ENCODE results near the gene HEATR9. TPM values are rescaled to one million over a fixed set of nuclear protein-coding genes. Genes with fewer than 3 reads are reported as not detected.

Gene HEATR9
- not detected for polyA plus RNA-seq (2013, experiment 1 of 2)
- polyA plus RNA-seq (2013, experiment 2 of 2), result not detected

DNA sequence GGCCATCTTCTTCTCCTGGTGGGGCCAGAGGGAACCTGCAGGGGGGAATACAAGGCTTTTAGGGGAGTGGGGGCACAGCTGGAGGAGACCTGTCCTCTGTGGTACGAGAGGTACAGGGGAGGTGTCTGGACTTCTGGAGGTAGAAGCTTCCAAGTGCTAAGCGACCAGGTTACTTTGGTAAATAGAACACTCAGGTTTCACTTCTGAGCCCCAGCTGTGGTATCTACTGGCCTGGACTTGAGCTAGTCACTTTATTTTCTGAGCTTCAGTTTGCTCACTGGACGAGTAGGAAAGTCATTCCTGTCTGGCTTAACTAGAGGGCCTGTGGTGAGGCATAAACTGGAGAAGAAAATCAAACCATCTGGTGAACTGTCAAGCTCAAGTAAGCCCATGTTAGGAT lies at the start of gene HEATR9:
Gene HEATR9, minus strand, starts transcription at position 155 of the 400 bp plus-strand sequence. Its CDS starts 149 bp downstream, at position 6.
- Histone ChIP-seq H3K36me3 (ENCODE audit: control insufficient read depth in 1 of 2, insufficient read depth in 2 of 2, low read depth in 1 of 2, low read length in 2 of 2) (peaks cover 0 to 7% of the 10 kb centered on the region in 2 experiments), H2BK120ac (ENCODE audit: low read depth, low read length) (no peak within 1 kb of the TSS), H4K8ac (ENCODE audit: low read length) (no peak within 1 kb of the TSS), H3K4me1 (ENCODE audit: control insufficient read depth, insufficient read depth, low read depth, low read length) (no peaks in the 10 kb centered on the region), H3K14ac (ENCODE audit: low read length in 2 of 2) (no peak within 1 kb of the TSS), H3K4me2 (ENCODE audit: low read length, poor library complexity, severe bottlenecking) (no peak within 1 kb of the TSS), H2AK5ac (ENCODE audit: low read length, severe bottlenecking) (no peak within 1 kb of the TSS), H2AFZ (ENCODE audit: low read depth, low read length) (no peak within 1 kb of the TSS), H3K9ac (ENCODE audit: low read length) (no peak within 1 kb of the TSS), H3K27me3 (ENCODE audit: control insufficient read depth in 1 of 2, insufficient read depth in 1 of 2, low read length in 2 of 2) (no peaks in the 10 kb centered on the region), H2BK12ac (ENCODE audit: low read length in 2 of 2) (no peak within 1 kb of the TSS), H3K4ac (ENCODE audit: low read depth in 1 of 2, low read length in 2 of 2) (no peak within 1 kb of the TSS), H3K9me3 (ENCODE audit: control insufficient read depth, low read length) (no peaks in the 10 kb centered on the region), H2BK15ac (ENCODE audit: low read depth, poor library complexity, severe bottlenecking) (no peak within 1 kb of the TSS), H3K79me1 (replicated peaks; ENCODE audit: low read length, poor library complexity, severe bottlenecking) (no peaks in the 10 kb centered on the region), H3K18ac (ENCODE audit: low read depth in 1 of 2, low read length in 2 of 2) (no peak within 1 kb of the TSS), H3K27ac (ENCODE audit: low read length, poor library complexity, severe bottlenecking) (no peak within 1 kb of the TSS), H4K91ac (ENCODE audit: low read length) (no peak within 1 kb of the TSS), H2BK5ac (ENCODE audit: low read depth, low read length, poor library complexity, severe bottlenecking) (no peak within 1 kb of the TSS), H3K4me3 (ENCODE audit: insufficient read depth in 1 of 2, low read depth in 1 of 2, low read length in 2 of 2) (no peak within 1 kb of the TSS), H3K23ac (ENCODE audit: low read length in 2 of 2) (no peak within 1 kb of the TSS)
- DNase-seq, result no peak
- 82% methylated on average over 3 of the region's 3 CpGs for WGBS

GRCh38 chr17:35917519-35918213 lies 49.0 kb upstream of the HEATR9 start:
- H2BK5ac ChIP-seq (ENCODE audit: low read depth, low read length, poor library complexity, severe bottlenecking), result no peak overlapping the region
- H3K4me2 ChIP-seq (ENCODE audit: low read length, poor library complexity, severe bottlenecking), result no peak overlapping the region
- no peak overlapping the region for H2BK12ac ChIP-seq (ENCODE audit: low read length in 2 of 2)
- no peaks in the 10 kb centered on the region for H3K4me1 ChIP-seq (ENCODE audit: control insufficient read depth, insufficient read depth, low read depth, low read length)
- no peak overlapping the region for H2AFZ ChIP-seq (ENCODE audit: low read depth, low read length)
- H2BK15ac ChIP-seq (ENCODE audit: low read depth, poor library complexity, severe bottlenecking), result no peak overlapping the region
- no peaks in the 10 kb centered on the region for H3K36me3 ChIP-seq (ENCODE audit: control insufficient read depth in 1 of 2, insufficient read depth in 2 of 2, low read depth in 1 of 2, low read length in 2 of 2)
- no peak overlapping the region for H3K14ac ChIP-seq (ENCODE audit: low read length in 2 of 2)
- no peak for DNase-seq
- peaks cover 0 to 10% of the 10 kb centered on the region in 2 experiments for H3K27me3 ChIP-seq (ENCODE audit: control insufficient read depth in 1 of 2, insufficient read depth in 1 of 2, low read length in 2 of 2)
- WGBS, result 95% methylated on average over 29 of the region's 29 CpGs
- H3K23ac ChIP-seq (ENCODE audit: low read length in 2 of 2), result no peak overlapping the region
- H3K18ac ChIP-seq (ENCODE audit: low read depth in 1 of 2, low read length in 2 of 2), result no peak overlapping the region
- H3K9ac ChIP-seq (ENCODE audit: low read length), result no peak overlapping the region
- no peak overlapping the region for H3K4me3 ChIP-seq (ENCODE audit: insufficient read depth in 1 of 2, low read depth in 1 of 2, low read length in 2 of 2)
- no peaks in the 10 kb centered on the region for H3K9me3 ChIP-seq (ENCODE audit: control insufficient read depth, low read length)
- no peak overlapping the region for H4K91ac ChIP-seq (ENCODE audit: low read length)
- no peak overlapping the region for H2AK5ac ChIP-seq (ENCODE audit: low read length, severe bottlenecking)
- no peak overlapping the region for H2BK120ac ChIP-seq (ENCODE audit: low read depth, low read length)
- H4K8ac ChIP-seq (ENCODE audit: low read length), result no peak overlapping the region
- H3K79me1 ChIP-seq (replicated peaks; ENCODE audit: low read length, poor library complexity, severe bottlenecking), result no peaks in the 10 kb centered on the region
- H3K4ac ChIP-seq (ENCODE audit: low read depth in 1 of 2, low read length in 2 of 2), result no peak overlapping the region
- H3K27ac ChIP-seq (ENCODE audit: low read length, poor library complexity, severe bottlenecking), result no peak overlapping the region

- Histone ChIP-seq H2BK5ac (ENCODE audit: low read depth, low read length, poor library complexity, severe bottlenecking) (no peak overlapping the region), H2AFZ (ENCODE audit: low read depth, low read length) (no peak overlapping the region), H3K36me3 (ENCODE audit: control insufficient read depth in 1 of 2, insufficient read depth in 2 of 2, low read depth in 1 of 2, low read length in 2 of 2) (no peaks in the 10 kb centered on the region), H3K4me2 (ENCODE audit: low read length, poor library complexity, severe bottlenecking) (no peak overlapping the region), H3K14ac (ENCODE audit: low read length in 2 of 2) (no peak overlapping the region), H3K4ac (ENCODE audit: low read depth in 1 of 2, low read length in 2 of 2) (no peak overlapping the region), H3K4me3 (ENCODE audit: insufficient read depth in 1 of 2, low read depth in 1 of 2, low read length in 2 of 2) (no peak overlapping the region), H3K4me1 (ENCODE audit: control insufficient read depth, insufficient read depth, low read depth, low read length) (no peaks in the 10 kb centered on the region), H3K27me3 (ENCODE audit: control insufficient read depth in 1 of 2, insufficient read depth in 1 of 2, low read length in 2 of 2) (peaks cover 0 to 13% of the 10 kb centered on the region in 2 experiments), H3K79me1 (replicated peaks; ENCODE audit: low read length, poor library complexity, severe bottlenecking) (no peaks in the 10 kb centered on the region), H3K18ac (ENCODE audit: low read depth in 1 of 2, low read length in 2 of 2) (no peak overlapping the region), H4K91ac (ENCODE audit: low read length) (no peak overlapping the region), H3K9me3 (ENCODE audit: control insufficient read depth, low read length) (no peaks in the 10 kb centered on the region), H3K9ac (ENCODE audit: low read length) (no peak overlapping the region), H4K8ac (ENCODE audit: low read length) (no peak overlapping the region), H2BK120ac (ENCODE audit: low read depth, low read length) (no peak overlapping the region), H2AK5ac (ENCODE audit: low read length, severe bottlenecking) (no peak overlapping the region), H2BK15ac (ENCODE audit: low read depth, poor library complexity, severe bottlenecking) (no peak overlapping the region), H3K27ac (ENCODE audit: low read length, poor library complexity, severe bottlenecking) (no peak overlapping the region), H2BK12ac (ENCODE audit: low read length in 2 of 2) (no peak overlapping the region), H3K23ac (ENCODE audit: low read length in 2 of 2) (no peak overlapping the region)
- 71% methylated on average over 3 of the region's 3 CpGs for WGBS
- no peak for DNase-seq
These were observed 46.7 kb upstream of the HEATR9 start for GRCh38 chr17:35915153-35915964.

DNA sequence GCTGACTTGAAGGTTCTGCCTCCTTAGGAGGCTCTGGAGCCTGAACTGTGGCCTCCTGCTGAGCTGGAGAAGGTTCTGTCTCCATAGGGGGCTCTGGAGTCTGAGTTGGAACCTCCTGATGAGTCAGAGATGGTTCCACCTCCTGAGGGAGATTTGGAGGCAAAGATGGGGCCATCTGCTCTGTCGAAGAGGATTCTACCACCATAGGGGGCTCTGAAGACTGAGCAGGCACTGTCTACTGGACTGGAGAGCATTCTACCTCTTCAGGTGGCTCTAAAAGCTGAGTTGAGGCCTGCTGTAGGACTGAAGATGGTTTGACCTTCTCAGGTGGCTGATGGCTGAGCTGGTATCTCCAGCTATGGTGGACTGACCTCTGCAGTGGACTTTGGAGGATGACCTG lies 45.7 kb upstream of the HEATR9 start:
- Histone ChIP-seq H2BK15ac (ENCODE audit: low read depth, poor library complexity, severe bottlenecking) (no peak overlapping the region), H2BK12ac (ENCODE audit: low read length in 2 of 2) (no peak overlapping the region), H4K91ac (ENCODE audit: low read length) (no peak overlapping the region), H4K8ac (ENCODE audit: low read length) (no peak overlapping the region), H3K4ac (ENCODE audit: low read depth in 1 of 2, low read length in 2 of 2) (no peak overlapping the region), H2AK5ac (ENCODE audit: low read length, severe bottlenecking) (no peak overlapping the region), H3K4me1 (ENCODE audit: control insufficient read depth, insufficient read depth, low read depth, low read length) (no peaks in the 10 kb centered on the region), H2BK120ac (ENCODE audit: low read depth, low read length) (no peak overlapping the region), H3K27me3 (ENCODE audit: control insufficient read depth in 1 of 2, insufficient read depth in 1 of 2, low read length in 2 of 2) (peaks cover 3 to 22% of the 10 kb centered on the region in 2 experiments), H2AFZ (ENCODE audit: low read depth, low read length) (no peak overlapping the region), H3K18ac (ENCODE audit: low read depth in 1 of 2, low read length in 2 of 2) (no peak overlapping the region), H3K9ac (ENCODE audit: low read length) (no peak overlapping the region), H3K36me3 (ENCODE audit: control insufficient read depth in 1 of 2, insufficient read depth in 2 of 2, low read depth in 1 of 2, low read length in 2 of 2) (no peaks in the 10 kb centered on the region), H3K23ac (ENCODE audit: low read length in 2 of 2) (no peak overlapping the region), H2BK5ac (ENCODE audit: low read depth, low read length, poor library complexity, severe bottlenecking) (no peak overlapping the region), H3K4me2 (ENCODE audit: low read length, poor library complexity, severe bottlenecking) (no peak overlapping the region), H3K14ac (ENCODE audit: low read length in 2 of 2) (no peak overlapping the region), H3K4me3 (ENCODE audit: insufficient read depth in 1 of 2, low read depth in 1 of 2, low read length in 2 of 2) (no peak overlapping the region), H3K9me3 (ENCODE audit: control insufficient read depth, low read length) (no peaks in the 10 kb centered on the region), H3K27ac (ENCODE audit: low read length, poor library complexity, severe bottlenecking) (no peak overlapping the region), H3K79me1 (replicated peaks; ENCODE audit: low read length, poor library complexity, severe bottlenecking) (no peaks in the 10 kb centered on the region)
- DNase-seq, result no peak
- 60% methylated on average over 1 of the region's 1 CpG for WGBS

Data from mesenchymal stem cell (in vitro differentiated cells and primary cell).